GM21381 (cell line): ENCODE results near the gene ZMIZ1.

ENCODE experiments used
- ATAC-seq: cut with Tn5 transposase; IDR thresholded peaks from one replicate; pipeline ENCODE4 v1.9.1; 2021; ENCODE audit warnings: mild to moderate bottlenecking, moderate library complexity; ENCODE audit not compliant: unreplicated experiment

ZMIZ1 gene, protein sequence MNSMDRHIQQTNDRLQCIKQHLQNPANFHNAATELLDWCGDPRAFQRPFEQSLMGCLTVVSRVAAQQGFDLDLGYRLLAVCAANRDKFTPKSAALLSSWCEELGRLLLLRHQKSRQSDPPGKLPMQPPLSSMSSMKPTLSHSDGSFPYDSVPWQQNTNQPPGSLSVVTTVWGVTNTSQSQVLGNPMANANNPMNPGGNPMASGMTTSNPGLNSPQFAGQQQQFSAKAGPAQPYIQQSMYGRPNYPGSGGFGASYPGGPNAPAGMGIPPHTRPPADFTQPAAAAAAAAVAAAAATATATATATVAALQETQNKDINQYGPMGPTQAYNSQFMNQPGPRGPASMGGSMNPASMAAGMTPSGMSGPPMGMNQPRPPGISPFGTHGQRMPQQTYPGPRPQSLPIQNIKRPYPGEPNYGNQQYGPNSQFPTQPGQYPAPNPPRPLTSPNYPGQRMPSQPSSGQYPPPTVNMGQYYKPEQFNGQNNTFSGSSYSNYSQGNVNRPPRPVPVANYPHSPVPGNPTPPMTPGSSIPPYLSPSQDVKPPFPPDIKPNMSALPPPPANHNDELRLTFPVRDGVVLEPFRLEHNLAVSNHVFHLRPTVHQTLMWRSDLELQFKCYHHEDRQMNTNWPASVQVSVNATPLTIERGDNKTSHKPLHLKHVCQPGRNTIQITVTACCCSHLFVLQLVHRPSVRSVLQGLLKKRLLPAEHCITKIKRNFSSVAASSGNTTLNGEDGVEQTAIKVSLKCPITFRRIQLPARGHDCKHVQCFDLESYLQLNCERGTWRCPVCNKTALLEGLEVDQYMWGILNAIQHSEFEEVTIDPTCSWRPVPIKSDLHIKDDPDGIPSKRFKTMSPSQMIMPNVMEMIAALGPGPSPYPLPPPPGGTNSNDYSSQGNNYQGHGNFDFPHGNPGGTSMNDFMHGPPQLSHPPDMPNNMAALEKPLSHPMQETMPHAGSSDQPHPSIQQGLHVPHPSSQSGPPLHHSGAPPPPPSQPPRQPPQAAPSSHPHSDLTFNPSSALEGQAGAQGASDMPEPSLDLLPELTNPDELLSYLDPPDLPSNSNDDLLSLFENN

DNA sequence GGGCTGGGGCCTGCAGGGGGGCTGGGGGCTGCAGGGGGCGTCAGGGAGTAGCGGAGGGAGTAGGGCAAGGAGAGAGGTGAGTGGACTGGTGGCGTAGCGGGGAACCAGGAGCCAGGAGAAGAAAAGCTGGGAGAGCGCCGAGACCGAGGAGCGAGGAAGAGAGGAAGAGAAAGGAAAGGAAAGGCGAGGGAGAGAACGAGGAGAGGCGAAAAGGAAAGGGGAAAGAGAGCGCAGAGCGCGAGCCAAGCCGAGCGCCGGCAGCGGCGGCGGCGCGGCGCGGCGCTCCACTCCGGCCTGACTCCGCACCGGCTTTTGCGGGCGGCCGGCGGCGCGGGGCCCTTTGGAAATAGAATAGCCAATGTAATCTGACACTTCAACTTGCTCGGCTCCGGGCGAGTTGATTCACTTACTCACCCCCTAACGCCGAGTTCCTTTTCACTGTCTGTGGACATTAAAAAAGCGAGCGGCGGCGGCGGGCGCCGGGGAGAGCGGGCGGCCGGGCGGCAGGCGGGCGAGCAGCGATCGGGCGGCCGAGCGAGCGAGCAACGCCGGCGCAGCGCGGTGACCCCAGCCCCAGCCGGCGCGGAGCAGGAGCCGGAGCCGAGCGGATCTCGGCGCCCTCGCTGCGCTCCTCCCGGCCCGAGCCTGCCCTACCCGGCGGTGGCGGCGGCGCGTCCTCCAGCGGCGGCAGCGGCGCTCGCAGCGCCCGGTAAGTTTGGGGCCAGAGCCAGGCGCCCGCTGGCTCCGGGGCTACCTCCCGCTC lies at the start of gene ZMIZ1:
Gene ZMIZ1, plus strand, starts transcription at position 405 of the 763 bp plus-strand sequence. CDS start 132,667 bp downstream, outside the sequence.
- ATAC-seq = peak; percentile 47

DNA sequence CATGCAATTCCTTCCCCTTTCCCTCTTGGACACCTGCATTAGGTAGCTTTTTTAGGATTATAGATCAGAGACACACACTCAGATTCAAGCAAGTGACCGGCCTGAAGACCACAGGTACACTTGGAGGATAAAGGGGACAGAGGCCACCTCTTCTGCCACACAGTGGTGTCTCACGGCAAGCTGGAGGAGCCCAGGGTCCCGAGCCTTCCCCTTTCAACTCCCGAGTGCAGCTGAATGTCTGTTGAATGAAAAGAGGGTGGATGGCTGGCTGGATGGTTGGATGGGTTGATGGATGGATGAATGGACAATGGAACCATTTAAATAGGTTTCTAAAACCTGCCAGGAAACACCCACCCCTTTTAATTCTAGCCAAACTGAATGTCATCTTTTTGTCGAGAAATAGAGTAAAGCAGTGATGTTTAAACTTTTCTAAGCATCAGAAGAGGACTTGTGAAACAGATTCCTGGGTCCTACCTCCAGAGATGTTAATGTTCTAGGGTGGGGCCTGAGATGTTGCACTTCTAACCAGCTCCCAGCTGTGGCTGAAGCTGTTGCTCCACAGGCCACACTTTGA lies 49.2 kb upstream of the ZMIZ1 start:
- ATAC-seq = no peak

DNA sequence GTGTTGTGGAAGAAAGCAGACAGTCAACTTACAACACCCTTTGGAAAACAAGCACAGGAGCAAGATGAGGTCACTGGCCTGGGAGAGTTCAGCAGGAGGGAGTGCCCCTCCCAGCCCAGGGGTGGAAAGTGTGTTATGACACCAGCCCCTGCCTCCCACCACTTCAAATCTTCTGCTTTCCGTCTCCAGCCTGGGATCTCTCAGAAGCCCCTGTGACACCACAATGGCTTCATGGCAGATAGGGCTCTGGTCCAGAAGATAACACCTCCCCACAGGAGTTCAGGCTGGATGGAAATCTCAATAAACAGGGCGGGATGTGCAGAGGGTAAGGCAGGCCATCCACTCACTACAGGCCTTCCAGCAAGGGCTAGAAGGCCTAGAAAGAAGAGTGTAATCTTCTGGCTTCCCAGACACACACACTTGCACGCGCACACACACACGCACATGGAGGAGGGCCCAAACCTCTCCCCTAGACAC lies 48.7 kb upstream of the ZMIZ1 start:
- ATAC-seq = no peak

DNA sequence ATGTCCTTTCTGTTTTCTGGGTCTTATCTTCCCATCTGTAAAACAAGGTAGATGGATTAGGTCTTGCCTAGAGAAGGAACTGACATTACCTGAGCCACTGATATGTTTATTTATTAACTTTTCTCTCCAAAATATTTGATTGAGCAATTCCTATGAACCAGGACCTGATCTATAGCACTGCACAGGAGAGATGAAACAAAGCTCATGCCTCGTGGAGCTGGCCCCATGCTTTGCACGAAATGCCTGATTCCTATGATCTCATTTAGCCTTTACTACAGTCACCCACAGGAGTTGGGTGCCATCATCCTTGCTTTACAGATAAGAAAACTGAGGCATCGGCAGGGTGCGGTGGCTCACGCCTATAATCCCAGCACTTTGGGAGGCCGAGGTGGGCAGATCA lies 48.2 kb upstream of the ZMIZ1 start:
- no peak for ATAC-seq

DNA sequence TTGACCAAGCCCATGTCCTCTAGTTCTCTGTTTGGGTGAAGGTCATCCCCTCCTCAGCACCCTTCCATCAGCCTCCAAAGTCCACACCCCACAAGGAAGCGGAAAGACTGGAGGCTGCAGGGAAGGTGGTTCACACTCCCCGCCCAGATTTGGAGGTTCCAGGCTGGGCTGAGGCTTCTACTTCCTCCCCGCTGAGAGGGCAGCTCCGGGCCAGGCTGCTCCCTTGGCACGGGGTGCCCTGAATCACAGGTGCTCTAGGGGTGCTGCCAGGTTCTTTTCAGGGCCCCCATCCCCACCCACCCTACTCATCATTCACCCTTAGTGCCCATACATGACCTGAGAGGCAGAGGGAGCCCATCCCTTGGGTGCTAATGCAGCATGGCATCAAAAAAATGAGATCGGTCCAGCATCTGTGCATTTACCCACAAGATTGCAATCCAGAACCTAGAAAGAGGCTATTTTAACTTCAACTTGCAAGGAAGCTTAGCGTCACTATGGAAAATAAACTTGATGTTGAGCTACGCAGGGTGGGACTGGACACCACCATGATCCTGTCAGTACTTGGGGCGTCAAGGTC lies 47.3 kb upstream of the ZMIZ1 start:
- no peak for ATAC-seq

DNA sequence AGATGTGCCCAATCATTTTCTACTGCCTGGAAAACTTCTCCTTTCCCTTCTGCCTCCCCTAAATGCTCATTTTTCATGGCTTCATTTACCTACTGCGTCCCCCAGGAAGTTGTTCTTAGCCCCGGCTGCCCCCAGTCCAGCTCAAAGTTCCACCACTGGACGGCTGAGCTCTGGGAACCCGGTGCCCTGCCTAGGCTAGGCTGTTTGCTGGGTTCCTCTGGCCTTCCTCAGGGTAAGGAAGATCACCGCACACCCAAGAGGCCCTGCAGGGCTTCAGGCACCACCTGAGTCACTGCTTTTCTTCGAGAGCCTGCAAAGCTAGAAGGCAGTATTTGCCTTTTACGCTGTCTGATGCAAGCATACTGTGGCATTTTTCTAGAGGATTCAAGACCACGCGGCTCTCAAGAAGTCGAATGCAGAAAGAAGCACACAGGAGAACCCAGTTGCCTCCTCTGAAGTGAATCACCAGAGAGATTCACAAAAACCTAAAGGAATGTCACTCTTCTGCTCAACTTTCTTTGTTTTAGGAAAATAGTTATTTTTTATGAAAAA lies 46.7 kb upstream of the ZMIZ1 start:
- no peak for ATAC-seq

DNA sequence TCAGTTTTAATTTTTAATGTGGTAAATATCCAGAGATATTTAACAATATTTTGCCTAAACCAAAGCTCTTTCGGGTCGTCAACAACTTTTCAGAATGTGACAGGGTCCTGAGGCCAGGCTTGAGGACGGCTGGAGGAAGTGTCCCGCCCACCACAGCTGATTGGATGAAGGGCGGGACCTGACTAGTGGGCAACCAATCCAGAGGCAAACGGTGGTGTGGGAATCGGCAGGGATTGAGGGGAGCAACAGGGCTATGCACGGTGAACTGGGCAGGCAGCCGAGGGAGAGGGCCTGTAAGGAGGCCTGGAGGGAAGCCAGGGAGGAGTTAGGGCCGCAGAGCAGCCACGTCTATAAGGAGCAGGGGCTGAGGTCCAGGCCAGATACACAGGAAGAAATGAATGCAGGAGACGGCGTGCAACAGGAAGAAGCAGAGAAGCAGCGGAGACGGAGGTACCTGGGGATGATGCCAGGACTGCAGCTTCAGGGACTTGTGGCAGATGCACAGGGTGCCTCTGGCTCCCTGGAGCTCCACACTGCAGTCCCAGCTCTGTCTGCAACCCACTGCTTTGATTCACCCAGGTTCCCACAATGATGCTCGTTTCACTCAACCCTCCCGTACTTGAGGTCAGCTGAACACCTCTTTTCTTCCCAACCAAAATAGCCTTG lies 46.1 kb upstream of the ZMIZ1 start:
- no peak for ATAC-seq

DNA sequence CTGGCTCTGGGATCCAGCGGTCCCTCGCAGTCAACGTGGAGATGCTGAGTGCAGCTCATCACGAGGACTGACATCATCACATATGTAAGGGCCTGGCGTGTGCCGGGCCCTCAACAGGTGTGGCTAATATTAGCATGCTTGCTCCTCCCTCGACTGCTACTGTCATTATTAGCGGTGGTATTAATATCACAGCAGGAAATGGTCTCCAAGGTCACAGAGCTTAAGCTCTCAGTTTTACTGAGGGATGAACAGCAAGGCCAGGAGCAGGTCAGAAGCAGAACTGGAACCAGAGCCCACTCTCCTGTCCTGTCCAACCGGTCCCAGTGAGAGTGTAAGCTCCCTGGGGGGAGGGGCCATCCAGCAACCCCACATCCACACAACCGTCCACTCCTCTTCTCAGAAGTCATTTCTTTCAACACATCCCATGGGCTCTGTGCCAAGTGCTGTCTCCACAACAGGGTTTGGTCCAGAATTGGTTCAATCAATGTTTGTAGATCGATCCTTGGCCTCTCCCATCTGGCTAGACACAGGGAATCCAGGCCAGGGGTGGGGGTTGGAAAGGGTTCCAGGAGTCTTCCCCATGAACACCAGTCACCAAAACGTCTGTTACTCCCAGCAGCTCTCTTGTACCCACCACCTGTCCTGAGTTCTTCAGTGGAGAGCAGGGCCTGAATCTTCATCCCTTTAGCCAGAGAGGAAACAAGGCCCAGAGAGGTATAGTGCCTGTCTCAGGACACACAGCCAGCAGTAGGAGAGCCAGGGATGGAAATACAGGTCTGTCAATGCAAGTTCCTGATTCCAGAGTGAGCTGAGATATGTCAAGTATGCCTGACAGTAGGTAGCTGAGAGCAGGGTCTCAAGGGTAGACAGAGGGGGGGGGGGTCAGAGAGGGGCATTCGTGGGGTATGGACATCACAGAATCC lies 45.3 kb upstream of the ZMIZ1 start:
- ATAC-seq = no peak

DNA sequence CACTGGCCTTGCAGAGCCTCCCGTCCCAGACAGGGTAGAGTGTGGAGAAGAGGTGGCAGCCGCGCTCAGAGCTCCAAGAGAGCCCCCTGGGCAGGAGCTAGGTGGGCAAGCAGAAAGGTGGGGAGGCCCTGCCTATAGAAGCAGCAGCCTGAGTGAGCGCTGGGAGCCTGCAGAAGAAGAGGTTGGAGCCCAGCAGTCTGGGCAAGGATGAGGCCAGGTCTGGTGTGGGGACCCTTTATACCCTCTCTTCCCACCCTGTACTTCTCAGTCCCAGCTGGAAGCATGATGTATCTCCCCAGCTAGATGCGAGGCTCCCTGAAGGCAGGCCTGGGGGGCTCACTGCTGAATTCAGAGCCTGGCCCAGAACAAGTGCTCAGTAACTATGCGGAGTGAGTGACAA lies 44.5 kb upstream of the ZMIZ1 start:
- ATAC-seq = no peak

DNA sequence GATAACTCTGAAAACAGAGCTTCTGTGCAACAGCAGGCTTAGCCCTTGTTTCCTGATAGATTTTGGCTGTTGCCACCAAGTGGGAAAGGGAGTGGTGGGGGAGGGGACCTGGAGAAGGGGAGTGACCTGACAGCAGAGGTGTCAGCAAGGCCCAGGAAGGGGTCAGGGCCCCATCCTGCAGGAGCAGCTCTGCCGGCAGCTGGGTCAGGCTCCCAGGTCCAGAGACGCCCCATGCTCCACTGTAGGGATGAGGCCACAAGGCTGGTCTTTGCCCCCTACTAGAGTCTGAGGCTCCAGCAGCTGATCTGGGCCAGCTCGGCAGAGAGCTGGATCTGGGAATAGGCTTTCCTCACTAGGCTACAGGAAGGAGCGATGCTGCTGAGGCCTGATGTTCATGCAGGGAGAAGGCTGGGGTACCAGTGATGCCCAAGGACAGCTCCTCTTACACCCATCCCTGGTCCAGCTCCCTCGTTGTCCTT lies 44.0 kb upstream of the ZMIZ1 start:
- ATAC-seq = no peak

DNA sequence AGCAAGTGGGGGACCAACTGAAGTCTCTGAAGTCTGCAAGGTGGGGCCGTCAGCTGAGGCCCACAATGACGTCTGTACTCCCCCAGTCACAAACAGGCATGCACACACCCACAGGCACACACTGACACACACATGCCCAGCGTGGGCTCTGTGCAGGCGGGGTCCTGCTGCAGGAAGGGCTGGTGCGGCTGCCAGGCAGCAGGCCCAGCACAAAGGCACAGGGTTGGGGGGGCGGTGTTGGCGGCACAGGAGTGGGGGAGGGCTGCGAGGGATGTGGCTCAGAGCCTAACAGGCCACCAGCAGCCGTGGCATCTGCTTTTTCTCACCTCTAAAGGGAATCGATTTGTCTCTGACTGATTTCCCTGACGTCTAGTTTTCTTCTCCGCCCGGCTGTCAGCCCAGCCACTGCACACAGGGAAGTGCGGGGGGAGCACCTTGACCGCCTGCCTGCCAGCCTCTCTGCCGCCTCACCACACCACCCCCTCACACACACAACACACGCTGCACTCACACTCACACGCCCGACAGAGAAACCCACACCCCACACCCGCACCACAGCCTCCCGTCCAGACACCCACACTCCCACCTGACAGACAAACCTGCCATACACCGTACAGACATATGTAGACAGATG lies 43.5 kb upstream of the ZMIZ1 start:
- ATAC-seq = no peak

DNA sequence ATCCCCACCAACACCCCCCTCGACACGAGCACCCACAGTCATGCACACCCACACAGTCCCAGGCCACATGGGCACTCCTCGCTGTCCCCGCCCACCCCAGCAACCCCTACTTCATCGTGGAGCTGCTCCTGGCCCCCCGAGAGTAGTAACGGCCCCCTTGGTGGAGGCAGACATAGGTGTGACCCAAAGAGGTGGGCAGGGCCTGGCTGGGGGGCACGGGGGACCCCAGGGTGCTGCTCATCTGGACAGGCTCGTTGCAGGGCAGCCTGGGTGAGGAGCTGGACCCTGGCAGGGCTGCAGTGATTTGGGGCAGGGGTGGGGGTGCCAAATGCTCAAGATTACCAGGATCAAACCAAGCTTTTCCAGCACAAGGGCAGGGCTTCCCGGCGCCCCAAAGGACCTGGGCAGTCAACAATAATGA lies 42.4 kb upstream of the ZMIZ1 start:
- no peak for ATAC-seq

DNA sequence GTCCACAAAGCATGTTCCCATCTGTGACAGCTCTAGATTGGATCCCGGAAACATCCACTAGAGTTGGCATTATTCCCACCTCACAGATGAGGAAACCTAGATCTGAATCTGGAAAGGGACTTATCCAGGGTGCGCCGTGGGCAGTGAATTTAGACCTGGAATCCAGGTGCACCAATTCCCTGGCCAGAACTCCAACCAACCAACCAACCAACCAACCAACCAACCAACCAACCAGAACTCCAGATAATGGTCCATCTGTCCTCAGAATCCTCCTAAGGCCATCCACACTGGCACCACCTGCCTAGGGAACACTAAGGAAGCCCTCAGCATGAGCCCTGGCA lies 42.0 kb upstream of the ZMIZ1 start:
- ATAC-seq = no peak

DNA sequence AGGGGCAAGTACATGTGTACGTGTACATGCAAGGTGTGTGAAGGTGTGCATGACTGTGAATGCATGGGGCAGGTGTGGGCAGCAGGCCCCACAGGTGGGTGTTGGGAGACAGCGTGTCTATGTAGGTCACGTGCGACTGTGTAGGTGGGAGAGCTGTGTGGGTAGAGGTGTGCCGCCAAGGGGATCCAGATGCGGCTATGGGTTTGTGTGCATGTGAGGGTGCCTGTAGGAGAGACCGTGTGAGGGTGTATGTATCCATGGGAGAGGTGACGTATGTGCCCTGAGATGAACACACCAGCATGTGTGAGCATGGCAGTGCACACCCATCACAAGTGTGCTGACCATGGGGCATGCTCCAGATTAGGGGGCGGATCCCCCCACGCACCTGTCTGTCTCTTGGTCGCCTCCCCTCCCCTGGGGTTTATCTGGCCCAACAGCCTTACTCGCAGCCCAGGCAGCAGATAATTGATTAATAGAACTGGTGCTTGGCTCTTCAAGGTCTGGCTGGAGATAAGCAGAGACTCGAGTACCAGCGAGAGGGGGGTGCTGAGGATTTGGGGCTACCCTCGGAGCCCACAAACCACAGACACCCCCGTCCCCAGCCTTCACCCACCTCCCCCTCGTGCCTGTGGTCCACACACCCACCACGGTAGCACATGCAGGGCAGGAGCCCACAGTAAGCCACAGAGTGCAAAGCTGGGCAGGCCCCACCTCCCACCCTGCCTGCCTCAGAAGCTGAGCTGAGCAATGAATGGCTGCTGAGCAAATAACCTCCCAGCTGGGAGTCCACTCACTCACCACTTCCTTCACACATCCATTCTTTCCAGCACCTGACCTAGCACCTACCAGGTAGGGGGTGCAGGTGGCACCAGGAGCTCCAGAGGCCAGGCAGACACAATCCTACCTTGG lies 41.4 kb upstream of the ZMIZ1 start:
- ATAC-seq = no peak

DNA sequence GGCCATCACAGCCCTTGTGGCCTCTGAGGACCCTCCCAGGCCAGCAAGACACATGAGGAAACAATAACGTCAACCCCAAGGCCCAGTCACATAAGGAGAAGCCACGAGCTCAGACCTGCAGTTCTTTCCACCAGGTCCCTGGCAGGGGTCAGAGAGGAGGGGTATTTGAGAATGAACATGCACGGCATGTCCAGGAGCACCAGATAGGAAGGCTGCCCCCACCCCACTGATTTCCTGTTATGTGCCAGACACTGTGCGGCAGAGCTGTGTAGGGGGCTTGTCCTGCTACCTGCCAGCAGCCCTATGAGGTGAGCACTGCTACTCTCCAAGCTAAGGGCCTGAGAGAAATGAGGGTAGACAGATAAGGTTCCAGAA lies 40.7 kb upstream of the ZMIZ1 start:
- ATAC-seq = no peak

DNA sequence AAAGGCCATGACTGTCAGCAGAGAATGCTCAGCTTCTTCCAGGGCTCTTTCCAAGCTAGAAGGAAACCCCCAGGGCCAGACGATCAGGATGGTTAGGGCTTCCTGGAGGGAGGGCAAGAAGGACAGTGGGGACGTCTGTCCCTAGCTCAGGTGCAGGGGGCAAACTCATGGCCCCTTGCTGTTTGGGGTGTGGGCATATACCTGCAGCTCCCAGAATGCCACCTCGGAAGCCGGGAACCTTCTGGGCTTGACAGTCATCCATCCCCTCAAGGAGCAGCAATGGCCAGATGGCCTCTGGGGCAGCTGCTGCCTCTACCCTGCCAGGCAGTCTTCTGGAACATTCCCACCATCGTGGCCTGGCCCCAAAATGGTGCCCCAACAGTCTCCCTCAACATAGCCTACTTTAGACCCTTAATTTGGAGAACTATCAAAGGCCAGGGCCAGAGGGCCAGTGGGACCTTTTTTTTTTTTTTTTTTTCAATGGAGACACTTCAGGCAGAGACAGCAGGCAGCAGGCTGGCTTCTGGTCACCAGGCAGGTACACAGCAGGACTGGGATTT lies 40.2 kb upstream of the ZMIZ1 start:
- ATAC-seq = no peak
